Fibroblast of the aortic adventitia (primary cell): ENCODE data around the gene PRIMA1. TPM values are rescaled to one million over a fixed set of nuclear protein-coding genes. Genes with fewer than 3 reads are reported as not detected.

Experiments
- DNase-seq: peaks from one replicate; pipeline ENCODE4 v3.0.0-alpha.2; 2010; ENCODE audit warnings: low read depth
- H3K4me3 ChIP-seq: 2 replicates; pipeline ENCODE4 v1.5.1; 2011; ENCODE audit warnings: low read depth, mild to moderate bottlenecking, control low read depth, low read length, moderate library complexity
- total RNA-seq: library from RNA; depleted of rRNA; stranded (reverse); fragments of >200 nt; gene quantifications from 2 replicates; pipeline ENCODE4 v1.2.3, GENCODE V29; 2012; ENCODE audit warnings: low replicate concordance
- TF ChIP-seq, protein P1 (sequence below): IDR thresholded peaks from 2 replicates; pipeline ENCODE4 v1.5.1; 2011; ENCODE audit warnings: mild to moderate bottlenecking, low read length, control low read depth, inconsistent platforms; ENCODE audit not compliant: insufficient read depth

PRIMA1 gene
- total RNA-seq, 1 donor: not detected

DNA sequence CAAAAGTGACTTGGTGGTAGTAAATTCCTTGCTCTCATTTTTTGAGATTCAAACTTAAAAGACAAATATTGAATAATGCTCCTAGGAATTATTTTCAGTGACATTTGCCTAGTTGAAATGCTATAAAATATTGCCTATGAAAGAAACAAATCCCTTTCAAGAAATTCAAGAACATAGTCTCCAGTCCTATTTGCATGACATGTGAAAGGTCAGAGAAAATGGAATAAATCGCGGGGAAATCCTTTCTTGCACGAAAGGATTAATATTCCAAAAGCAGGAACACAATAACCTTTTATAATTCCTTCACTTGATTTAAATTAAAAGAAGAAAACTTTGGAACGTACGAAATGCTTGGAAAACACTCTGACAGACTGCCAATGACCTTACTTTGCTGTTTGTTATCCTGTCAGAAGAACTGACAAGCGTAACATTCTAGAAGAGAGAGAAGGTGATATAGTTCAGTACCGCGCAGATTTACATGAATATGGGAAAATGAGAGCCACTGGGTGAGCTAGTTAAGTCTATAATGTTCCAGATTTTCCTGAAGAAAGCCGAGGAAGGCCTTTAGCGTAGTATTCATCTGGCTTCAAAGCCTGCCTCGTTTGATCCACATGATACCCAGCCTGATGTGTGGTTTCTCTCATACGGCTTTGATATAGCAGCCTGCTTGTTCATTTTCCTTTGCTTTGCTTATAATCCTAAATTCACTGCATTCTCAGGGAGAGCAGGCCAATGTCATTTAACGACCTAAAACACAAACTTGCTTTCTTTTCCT is 103.0 kb downstream of the PRIMA1 start:
- TF ChIP-seq, protein P1, sequence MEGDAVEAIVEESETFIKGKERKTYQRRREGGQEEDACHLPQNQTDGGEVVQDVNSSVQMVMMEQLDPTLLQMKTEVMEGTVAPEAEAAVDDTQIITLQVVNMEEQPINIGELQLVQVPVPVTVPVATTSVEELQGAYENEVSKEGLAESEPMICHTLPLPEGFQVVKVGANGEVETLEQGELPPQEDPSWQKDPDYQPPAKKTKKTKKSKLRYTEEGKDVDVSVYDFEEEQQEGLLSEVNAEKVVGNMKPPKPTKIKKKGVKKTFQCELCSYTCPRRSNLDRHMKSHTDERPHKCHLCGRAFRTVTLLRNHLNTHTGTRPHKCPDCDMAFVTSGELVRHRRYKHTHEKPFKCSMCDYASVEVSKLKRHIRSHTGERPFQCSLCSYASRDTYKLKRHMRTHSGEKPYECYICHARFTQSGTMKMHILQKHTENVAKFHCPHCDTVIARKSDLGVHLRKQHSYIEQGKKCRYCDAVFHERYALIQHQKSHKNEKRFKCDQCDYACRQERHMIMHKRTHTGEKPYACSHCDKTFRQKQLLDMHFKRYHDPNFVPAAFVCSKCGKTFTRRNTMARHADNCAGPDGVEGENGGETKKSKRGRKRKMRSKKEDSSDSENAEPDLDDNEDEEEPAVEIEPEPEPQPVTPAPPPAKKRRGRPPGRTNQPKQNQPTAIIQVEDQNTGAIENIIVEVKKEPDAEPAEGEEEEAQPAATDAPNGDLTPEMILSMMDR: no peak
- no peak for DNase-seq
- H3K4me3 ChIP-seq: no peak overlapping the region

DNA sequence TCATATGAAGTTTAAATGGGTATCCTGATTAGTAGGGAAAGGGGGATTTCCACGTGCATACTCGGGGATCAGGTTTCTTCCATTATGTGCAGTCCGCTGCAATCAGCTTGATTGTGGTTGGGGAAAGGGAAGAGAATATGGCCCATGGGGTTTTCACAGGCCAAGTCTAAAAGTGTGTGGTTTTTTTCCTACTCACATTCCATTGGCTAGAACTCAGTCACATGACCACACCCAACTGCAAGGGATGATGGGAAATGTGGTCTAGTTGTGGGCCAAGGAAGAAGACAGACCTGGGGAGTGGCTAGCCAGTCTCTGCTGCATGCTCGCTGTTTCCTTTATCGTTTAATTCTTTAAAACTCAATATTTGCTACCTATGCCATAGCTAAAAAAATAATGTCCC is 105.1 kb downstream of the PRIMA1 start:
- TF ChIP-seq, protein P1: no peak
- no peak overlapping the region for H3K4me3 ChIP-seq
- DNase-seq: no peak

DNA sequence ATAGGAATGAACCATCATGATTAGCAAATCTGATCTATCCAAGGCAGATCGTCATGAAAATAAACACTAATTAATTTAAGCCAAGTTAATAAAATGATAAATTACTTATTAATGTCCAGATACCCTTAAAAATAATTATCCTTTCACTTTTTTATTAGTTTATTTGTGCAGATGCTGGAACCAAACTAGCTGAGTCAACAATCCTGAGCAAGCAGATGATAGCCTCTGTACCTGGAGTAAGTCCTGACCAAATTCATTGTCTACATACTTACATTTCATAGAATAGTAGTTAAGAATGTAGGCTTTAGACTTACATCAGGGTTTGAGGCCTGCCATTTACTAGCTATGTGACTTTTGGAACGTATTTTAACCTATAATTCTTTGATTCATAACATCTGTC is 105.8 kb downstream of the PRIMA1 start:
- DNase-seq: no peak
- no peak overlapping the region for H3K4me3 ChIP-seq
- TF ChIP-seq, protein P1: no peak

DNA sequence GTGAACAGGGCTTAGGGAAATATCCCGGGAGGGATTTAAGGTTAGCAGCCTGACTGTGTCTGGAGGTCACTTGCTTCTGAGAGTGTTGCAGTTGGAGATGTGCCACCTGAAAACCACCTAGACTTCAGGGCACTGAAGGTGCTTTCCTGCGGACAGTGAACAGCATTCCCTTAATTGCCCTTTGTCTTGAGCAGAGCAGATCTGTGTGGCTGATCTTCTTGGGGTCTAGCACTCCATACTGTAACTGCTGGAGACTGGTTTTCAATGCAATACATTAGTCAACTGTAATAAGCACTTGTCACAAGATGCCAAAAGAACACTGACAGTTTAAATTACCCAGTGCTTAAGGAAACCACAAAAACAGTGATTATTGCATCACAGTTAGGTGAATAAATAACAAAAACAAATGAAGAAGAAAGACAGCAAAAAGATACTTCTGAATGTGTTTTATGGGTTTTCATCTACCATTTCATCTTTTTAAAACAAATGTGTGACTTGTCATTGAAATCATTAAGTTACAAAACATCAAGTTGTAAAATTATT is 111.8 kb downstream of the PRIMA1 start:
- TF ChIP-seq, protein P1: no peak
- H3K4me3 ChIP-seq: no peak overlapping the region
- DNase-seq: no peak

DNA sequence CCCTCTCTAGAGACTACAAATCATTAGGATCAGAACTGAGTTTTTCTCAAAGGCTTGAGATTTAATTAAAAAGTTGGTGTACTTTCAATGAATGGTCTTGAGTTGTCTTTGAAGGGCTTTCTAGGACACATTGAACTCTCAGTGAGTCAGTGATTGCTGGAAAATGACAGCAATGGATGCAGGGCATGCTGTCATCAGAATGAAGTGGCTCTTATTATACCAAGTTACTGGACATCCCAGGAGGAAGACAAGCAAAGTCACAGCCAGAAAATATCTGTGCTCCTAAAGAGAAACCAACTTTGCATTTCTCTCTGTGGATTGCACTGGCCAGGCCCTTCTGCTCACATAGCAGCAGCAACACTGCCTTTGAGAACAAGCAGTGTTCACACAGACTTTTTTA is 112.6 kb downstream of the PRIMA1 start:
- no peak overlapping the region for H3K4me3 ChIP-seq
- TF ChIP-seq, protein P1: no peak
- no peak for DNase-seq

DNA sequence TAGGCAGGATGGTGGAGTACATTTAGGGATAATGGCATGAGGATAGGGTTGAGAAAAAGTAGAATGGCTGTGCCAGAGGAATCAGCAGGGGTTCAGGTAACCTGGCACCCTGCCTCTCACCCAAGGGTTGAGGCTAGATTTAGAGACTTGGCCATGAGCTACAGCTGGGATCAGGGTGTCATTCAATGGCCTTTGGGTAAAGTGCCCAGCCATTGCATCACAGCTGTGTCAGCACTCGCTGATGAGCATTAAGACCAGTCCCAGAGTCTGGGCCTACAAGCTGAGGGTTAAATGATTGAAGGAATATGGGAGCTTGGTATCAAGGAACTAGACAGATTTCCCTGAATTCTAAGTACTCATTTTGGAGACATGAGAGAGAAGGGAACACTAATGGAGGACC is 113.9 kb downstream of the PRIMA1 start:
- H3K4me3 ChIP-seq: no peak overlapping the region
- TF ChIP-seq, protein P1: no peak
- no peak for DNase-seq
